A673 (cell line): ENCODE results near the gene TTLL7. TPM values are rescaled to one million over a fixed set of nuclear protein-coding genes. Genes with fewer than 3 reads are reported as not detected.

Experiments
- Bru-seq: library from RNA; stranded (reverse); fragments of 400-500 nt; gene quantifications from one replicate; lab custom pipeline; 2021; lab: Mats Ljungman, UMichigan
- BruChase-seq, 2 experiments: library from RNA; stranded (reverse); fragments of 400-500 nt; gene quantifications; one replicate each; lab custom pipeline; 2021; lab: Mats Ljungman, UMichigan
- BruUV-seq: library from RNA; stranded (reverse); fragments of 400-500 nt; replicated peaks from 2 replicates; lab custom pipeline; 2021; lab: Mats Ljungman, UMichigan
- CTCF ChIA-PET: fragments of 300-600 bp; sonication (Branson Sonifier 250); formaldehyde crosslinking; loops from one replicate; lab custom pipeline; 2022; ENCODE audit warnings: antibody characterized with exemption; lab: Charles Lee
- POLR2A ChIA-PET: fragments of 300-600 bp; sonication (Branson Sonifier 250); formaldehyde crosslinking; loops from one replicate; lab custom pipeline; 2022; ENCODE audit warnings: antibody characterized with exemption; ENCODE audit not compliant: low non-redundant PET; lab: Charles Lee
- DNase-seq: peaks from one replicate; pipeline ENCODE4 v3.0.0-alpha.2; 2015; ENCODE audit warnings: low spot score
- H3K27ac ChIP-seq: fragments of 200-600 bp; sonication (generic); 2 replicates; pipeline ENCODE4 v1.5.1; 2016; ENCODE audit warnings: mixed run types, low read depth, mild to moderate bottlenecking, mixed read lengths, antibody characterized with exemption, low read length; ENCODE audit not compliant: poor library complexity, severe bottlenecking
- H3K27me3 ChIP-seq: fragments of 200-600 bp; sonication (generic); replicated peaks from 2 replicates; pipeline ENCODE4 v1.6.1; 2017; ENCODE audit warnings: mixed run types, low read depth, mild to moderate bottlenecking, mixed read lengths, antibody characterized with exemption, low read length; ENCODE audit not compliant: insufficient read depth, poor library complexity
- H3K36me3 ChIP-seq: fragments of 200-600 bp; sonication (generic); 2 replicates; pipeline ENCODE4 v1.6.1; 2016; ENCODE audit warnings: mixed run types, mild to moderate bottlenecking, mixed read lengths, antibody characterized with exemption, low read length; ENCODE audit not compliant: insufficient read depth, poor library complexity, severe bottlenecking
- H3K4me1 ChIP-seq: fragments of 200-600 bp; sonication (generic); 2 replicates; pipeline ENCODE4 v1.6.1; 2017; ENCODE audit warnings: mixed run types, mild to moderate bottlenecking, mixed read lengths, antibody characterized with exemption, low read length; ENCODE audit not compliant: insufficient read depth, poor library complexity, severe bottlenecking
- H3K4me3 ChIP-seq: fragments of 200-600 bp; sonication (generic); 2 replicates; pipeline ENCODE4 v1.5.1; 2016; ENCODE audit warnings: low read depth, mixed run types, mild to moderate bottlenecking, mixed read lengths, low read length; ENCODE audit not compliant: poor library complexity, severe bottlenecking
- H3K9me3 ChIP-seq: fragments of 200-600 bp; sonication (generic); 2 replicates; pipeline ENCODE4 v1.6.1; 2016; ENCODE audit warnings: mixed run types, low read depth, mild to moderate bottlenecking, mixed read lengths, antibody characterized with exemption, low read length; ENCODE audit not compliant: poor library complexity, severe bottlenecking
- CTCF ChIP-seq: fragments of 300-800, 200-600 bp; sonication (generic); conservative IDR thresholded peaks from 2 replicates; pipeline ENCODE4 v1.5.1; 2017; ENCODE audit warnings: low read depth, mild to moderate bottlenecking, antibody characterized with exemption, low read length, moderate library complexity, mixed read lengths
- EZH2 ChIP-seq: fragments of 200-600 bp; sonication (generic); IDR thresholded peaks from 2 replicates; pipeline ENCODE4 v1.6.1; 2017; ENCODE audit warnings: borderline replicate concordance, low read depth, mild to moderate bottlenecking, mixed read lengths, antibody characterized with exemption, low read length; ENCODE audit not compliant: poor library complexity, severe bottlenecking
- intact Hi-C: fragments of 100-400 bp; cut with micrococcal nuclease; formaldehyde crosslinking; loops from one replicate; pipeline ENCODE4 v1.10.0; 2022; ENCODE audit not compliant: unreplicated experiment
- long read RNA-seq: library from polyadenylated mRNA; stranded (forward); transcript quantifications from one replicate; pipeline ENCODE4 v2.0.0, GENCODE V29; 2022
- total RNA-seq: library from RNA; stranded (reverse); gene quantifications from 2 replicates; pipeline ENCODE4 v1.2.3, GENCODE V29; 2021

TTLL7 gene, protein sequence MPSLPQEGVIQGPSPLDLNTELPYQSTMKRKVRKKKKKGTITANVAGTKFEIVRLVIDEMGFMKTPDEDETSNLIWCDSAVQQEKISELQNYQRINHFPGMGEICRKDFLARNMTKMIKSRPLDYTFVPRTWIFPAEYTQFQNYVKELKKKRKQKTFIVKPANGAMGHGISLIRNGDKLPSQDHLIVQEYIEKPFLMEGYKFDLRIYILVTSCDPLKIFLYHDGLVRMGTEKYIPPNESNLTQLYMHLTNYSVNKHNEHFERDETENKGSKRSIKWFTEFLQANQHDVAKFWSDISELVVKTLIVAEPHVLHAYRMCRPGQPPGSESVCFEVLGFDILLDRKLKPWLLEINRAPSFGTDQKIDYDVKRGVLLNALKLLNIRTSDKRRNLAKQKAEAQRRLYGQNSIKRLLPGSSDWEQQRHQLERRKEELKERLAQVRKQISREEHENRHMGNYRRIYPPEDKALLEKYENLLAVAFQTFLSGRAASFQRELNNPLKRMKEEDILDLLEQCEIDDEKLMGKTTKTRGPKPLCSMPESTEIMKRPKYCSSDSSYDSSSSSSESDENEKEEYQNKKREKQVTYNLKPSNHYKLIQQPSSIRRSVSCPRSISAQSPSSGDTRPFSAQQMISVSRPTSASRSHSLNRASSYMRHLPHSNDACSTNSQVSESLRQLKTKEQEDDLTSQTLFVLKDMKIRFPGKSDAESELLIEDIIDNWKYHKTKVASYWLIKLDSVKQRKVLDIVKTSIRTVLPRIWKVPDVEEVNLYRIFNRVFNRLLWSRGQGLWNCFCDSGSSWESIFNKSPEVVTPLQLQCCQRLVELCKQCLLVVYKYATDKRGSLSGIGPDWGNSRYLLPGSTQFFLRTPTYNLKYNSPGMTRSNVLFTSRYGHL
- total RNA-seq (29.9 and 34.2 TPM in 2 replicates), Bru-seq, nascent RNA (percentile 79 among the genes with signal in this experiment), BruChase-seq, experiment 1, labeled RNA remaining after a 2-hour chase (percentile 71 among the genes with signal in this experiment), BruChase-seq, experiment 2, labeled RNA remaining after a 6-hour chase (percentile 61 among the genes with signal in this experiment)
- long read RNA-seq, full-length matches to known transcripts: 9 of 18 reads
- long read RNA-seq, partial matches to known transcripts: 3 of 18 reads
- long read RNA-seq, other reads (novel, unspliced or antisense): 6 of 18 reads

GRCh38 chr1:83998498-83999315 lies at the start of gene TTLL7:
Gene TTLL7, minus strand, starts transcription at chr1:83999132. Its CDS starts 46,921 bp downstream, at chr1:83952211.
- Histone ChIP-seq H3K27me3 (no peaks in the 10 kb centered on the region), H3K9me3 (no peaks in the 10 kb centered on the region), H3K4me1 (peaks cover 27% of the 10 kb centered on the region), H3K4me3 (peak within 1 kb of the TSS; percentile 62), H3K36me3 (no peaks in the 10 kb centered on the region), H3K27ac (peak within 1 kb of the TSS; percentile 95)
- TF ChIP-seq CTCF: no peak
- no peak for TF ChIP-seq EZH2
- CTCF ChIA-PET: no interaction called here
- no TSS peak for BruUV-seq
- peak; percentile 86 for DNase-seq
- POLR2A ChIA-PET: interaction anchor here (0.6 kb wide), 1 partner anchor 8 kb away, joined by 3 read pairs; no protein-coding TSS in a partner anchor
- intact Hi-C loops: no loop called here

- CTCF ChIA-PET: no interaction called here
- DNase-seq: no peak
- Histone ChIP-seq H3K27ac (no peak overlapping the region), H3K36me3 (no peaks in the 10 kb centered on the region), H3K4me1 (no peaks in the 10 kb centered on the region), H3K4me3 (no peak overlapping the region), H3K9me3 (no peaks in the 10 kb centered on the region), H3K27me3 (no peaks in the 10 kb centered on the region)
- intact Hi-C loops: no loop called here
- POLR2A ChIA-PET: no interaction called here
- TF ChIP-seq CTCF (no peak), EZH2 (no peak)
- BruUV-seq: no TSS peak
Observed at GRCh38 chr1:84042461-84042860, 43.5 kb upstream of the TTLL7 start.
